ENCODE data around the gene KCNQ1. TPM values are rescaled to one million over a fixed set of nuclear protein-coding genes. Genes with fewer than 3 reads are reported as not detected.

KCNQ1 gene
- total and polyA plus RNA-seq, 9 of the 15 experiments (the other 6 are each of a cell fraction or from before 2014, with no cell fraction given) = 0.44 TPM; not detected in 8

DNA sequence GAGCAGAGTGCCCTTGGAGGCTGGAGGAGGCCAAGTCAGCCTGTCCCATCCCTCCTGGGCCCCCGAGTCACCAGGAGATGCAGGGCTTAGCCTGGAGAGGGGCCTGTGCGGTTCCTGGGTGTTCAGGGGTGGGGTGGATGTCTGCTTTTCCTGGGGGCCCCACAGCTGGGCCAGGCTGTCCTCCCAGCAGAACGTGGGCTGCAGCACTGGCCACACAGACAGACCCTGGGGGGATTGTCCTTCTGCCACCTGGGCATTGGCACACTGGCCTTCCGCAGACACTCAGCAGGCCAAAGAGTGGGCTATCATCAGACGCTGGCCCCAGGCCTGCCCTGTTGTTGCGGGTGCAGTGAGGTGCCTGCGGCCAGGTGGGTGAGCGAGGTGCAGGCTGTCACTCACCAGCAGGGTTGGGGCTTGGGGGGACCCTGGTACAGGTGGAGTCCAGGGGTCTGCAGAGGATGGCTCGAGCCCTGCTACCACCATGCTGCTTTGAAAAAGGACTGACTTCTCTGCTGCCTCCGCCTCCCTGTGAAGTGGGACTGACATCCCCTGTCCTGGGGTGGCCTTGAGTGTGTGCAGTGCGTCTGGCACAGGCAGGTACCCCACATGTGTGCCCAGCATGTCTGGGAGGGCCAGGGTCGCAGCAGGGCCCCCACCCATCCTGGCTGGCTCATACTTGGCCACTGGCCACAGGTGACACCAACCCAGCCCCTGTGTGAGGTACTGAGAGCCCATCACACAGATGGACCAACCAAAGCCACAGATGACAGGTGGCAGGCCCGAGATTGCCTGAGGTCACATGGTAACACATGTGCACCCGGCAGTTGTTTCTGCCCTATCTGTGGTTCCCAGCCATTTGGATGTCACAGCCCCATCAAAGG is 294.0 kb downstream of the KCNQ1 start (continued):
- TF ChIP-seq ZBTB7A (IDR thresholded peaks at IDR 0.05; ENCODE audit: borderline replicate concordance, control insufficient read depth, low read depth, low read length) (0 out of 2 replicates have a peak, but pooled peaks have one; percentile 22), ARID1B (IDR thresholded peaks at IDR 0.05) (peak; percentile 69), CBFA2T3 (IDR thresholded peaks at IDR 0.05) (peak; percentile 87), KDM1A (IDR thresholded peaks at IDR 0.05) (peak in 1 of 2 experiments; percentile 46; a peak in 2 of 4 replicates), CBFA2T2 (conservative IDR thresholded peaks at IDR 0.05) (peak; percentile 81), TCF3 (CRISPR knock-in tag; IDR thresholded peaks at IDR 0.05) (peak; percentile 87), ADNP (tag; IDR thresholded peaks at IDR 0.05) (no peak), GABPA (tag; conservative IDR thresholded peaks at IDR 0.05; ENCODE audit: low read depth) (no peak), CBFB (CRISPR knock-in tag; IDR thresholded peaks at IDR 0.05) (0 out of 2 replicates have a peak, but pooled peaks have one; percentile 6), CXXC5 (CRISPR knock-in tag; IDR thresholded peaks at IDR 0.05) (peak; percentile 20; the same call in 1 of the 2 replicates), SMC3 (conservative IDR thresholded peaks at IDR 0.05; ENCODE audit: insufficient read depth, low read depth, low read length) (no peak), ZNF75A (CRISPR knock-in tag; IDR thresholded peaks at IDR 0.05) (no peak), NFIC (IDR thresholded peaks at IDR 0.05) (peak; percentile 57), MEIS2 (IDR thresholded peaks at IDR 0.05; ENCODE audit: partially characterized antibody) (peak; percentile 24), ARNT (IDR thresholded peaks at IDR 0.05) (no peak), BMI1 (IDR thresholded peaks at IDR 0.05; ENCODE audit: low read length) (no peak), MTA2 (IDR thresholded peaks at IDR 0.05; ENCODE audit: low read depth) (no peak), SUPT5H (IDR thresholded peaks at IDR 0.05) (no peak), ZNF778 (CRISPR knock-in tag; IDR thresholded peaks at IDR 0.05) (no peak)
- TF ChIP-seq, protein P1, sequence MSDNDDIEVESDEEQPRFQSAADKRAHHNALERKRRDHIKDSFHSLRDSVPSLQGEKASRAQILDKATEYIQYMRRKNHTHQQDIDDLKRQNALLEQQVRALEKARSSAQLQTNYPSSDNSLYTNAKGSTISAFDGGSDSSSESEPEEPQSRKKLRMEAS (CRISPR knock-in tag; IDR thresholded peaks at IDR 0.05) = peak; percentile 68
- TF ChIP-seq, protein P2, sequence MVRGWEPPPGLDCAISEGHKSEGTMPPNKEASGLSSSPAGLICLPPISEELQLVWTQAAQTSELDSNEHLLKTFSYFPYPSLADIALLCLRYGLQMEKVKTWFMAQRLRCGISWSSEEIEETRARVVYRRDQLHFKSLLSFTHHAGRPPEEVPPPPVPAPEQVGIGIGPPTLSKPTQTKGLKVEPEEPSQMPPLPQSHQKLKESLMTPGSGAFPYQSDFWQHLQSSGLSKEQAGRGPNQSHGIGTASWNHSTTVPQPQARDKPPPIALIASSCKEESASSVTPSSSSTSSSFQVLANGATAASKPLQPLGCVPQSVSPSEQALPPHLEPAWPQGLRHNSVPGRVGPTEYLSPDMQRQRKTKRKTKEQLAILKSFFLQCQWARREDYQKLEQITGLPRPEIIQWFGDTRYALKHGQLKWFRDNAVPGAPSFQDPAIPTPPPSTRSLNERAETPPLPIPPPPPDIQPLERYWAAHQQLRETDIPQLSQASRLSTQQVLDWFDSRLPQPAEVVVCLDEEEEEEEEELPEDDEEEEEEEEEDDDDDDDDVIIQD (CRISPR knock-in tag; IDR thresholded peaks at IDR 0.05) = no peak
- TF ChIP-seq, protein P3, sequence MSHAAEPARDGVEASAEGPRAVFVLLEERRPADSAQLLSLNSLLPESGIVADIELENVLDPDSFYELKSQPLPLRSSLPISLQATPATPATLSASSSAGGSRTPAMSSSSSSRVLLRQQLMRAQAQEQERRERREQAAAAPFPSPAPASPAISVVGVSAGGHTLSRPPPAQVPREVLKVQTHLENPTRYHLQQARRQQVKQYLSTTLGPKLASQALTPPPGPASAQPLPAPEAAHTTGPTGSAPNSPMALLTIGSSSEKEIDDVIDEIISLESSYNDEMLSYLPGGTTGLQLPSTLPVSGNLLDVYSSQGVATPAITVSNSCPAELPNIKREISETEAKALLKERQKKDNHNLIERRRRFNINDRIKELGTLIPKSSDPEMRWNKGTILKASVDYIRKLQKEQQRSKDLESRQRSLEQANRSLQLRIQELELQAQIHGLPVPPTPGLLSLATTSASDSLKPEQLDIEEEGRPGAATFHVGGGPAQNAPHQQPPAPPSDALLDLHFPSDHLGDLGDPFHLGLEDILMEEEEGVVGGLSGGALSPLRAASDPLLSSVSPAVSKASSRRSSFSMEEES (CRISPR knock-in tag; IDR thresholded peaks at IDR 0.05) = no peak
